ENCODE data around the gene RPL34.
"Not testable (repeated sequence)": the region's sequence is repeated elsewhere in the genome, so short reads cannot be mapped to it uniquely, and the experiment has no call there.

RPL34 gene

DNA sequence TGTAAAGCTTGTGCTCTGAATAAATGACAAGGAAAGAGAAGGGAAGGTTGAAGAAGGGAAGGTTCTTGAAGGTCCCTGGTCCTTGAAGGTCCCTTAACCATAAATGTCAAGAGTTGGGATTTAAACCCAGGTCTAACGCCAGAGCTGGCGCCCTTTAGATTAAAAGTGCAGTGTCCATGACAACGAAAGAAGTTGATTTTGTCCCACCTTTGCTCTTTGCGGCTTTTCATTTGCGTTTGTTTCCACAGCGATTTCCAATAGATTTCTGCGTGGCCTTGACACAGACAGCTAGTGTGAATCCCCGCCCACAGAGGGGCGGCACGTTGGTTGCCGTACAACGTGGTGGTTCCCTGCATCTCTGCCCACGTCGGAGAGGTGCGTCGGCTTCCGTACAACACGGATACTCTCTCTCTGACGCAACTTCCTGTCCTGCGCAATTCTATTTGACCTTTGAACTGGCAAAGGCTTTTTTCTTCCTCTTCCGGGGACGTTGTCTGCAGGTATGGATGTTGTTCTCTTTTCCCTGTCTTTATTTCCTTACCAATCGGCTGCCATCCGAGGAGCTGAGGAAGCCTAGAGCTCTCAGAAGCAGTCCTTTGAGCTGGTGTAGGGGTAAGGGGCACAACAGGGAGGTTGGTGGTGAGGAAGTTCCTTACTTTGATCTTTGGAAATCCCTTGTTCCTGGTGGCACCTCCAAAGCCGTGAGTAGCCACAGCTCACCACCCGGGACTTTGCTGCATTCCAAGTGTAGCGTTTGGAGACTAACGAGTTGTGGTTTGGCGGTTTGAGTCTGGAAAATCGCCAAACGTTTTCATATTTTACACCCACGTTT, at the start of gene RPL34:
Gene RPL34, plus strand, starts transcription at position 476 of the 832 bp plus-strand sequence. CDS start 1,384 bp downstream, outside the sequence.
- DNase-seq = peak; percentile 82

DNA sequence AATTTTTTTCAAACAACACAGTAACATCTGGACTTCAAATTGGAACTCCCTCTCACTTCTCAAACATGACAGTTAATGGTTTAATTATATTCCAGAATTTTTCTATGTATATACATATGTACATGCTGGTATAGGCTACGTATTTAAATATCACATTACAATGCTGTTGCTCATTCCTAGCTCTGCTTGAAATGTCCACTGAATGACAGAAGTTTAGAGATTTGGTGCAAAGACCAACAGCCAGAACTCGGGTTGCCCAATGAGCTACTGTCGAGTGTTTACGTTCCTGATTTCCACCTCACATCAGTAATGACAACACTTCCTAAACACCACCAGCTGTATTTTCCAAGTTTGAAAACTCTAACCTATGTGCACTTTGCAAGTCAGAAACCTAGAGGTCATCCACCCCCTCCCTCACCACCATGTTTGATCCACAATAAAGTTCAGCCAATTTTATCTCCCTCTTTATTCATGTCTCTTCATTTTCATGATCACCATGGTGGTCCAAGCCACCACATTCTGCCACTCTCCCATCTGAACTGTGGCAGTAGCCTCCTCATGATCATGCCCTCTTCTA, 49.3 kb upstream of the RPL34 start:
- DNase-seq = no peak

DNA sequence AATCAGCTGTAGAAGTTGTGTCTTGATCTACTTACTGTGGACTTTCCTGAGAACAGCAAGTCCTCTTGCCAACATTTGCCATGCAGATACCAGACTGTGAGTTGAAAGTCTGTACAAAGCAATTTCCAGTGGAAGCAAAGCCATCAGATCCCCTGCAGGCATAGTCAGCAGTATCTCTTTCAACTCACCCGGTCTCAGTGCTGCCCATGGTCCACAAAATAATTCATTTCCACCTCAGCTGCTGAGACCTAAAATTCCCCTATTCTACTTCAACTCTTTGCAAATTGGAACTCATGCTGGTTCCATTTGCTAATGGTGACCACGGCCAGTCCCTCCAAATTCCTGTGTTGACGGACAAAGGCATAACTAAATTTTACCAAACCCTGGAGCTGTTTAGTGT, 46.0 kb upstream of the RPL34 start:
- DNase-seq = no peak

DNA sequence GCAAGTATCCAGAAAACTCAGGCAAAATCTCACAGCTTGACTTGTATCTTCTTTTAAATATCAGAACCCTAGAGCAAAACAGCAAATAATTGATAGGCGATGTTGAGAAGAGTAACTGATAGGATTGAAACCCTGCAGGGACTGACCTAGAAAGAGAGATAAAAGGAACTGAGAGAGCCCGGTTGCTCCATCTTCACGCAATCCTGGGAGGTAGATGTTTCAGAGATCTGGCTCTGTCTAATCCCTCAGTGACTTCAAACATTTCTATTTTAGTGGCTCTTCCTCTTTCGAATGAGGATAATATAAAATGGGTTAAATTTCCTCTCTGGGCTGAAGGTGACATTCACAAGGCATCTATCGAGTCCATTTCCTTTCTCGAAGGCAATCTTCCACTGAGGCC, 39.3 kb upstream of the RPL34 start:
- no peak for DNase-seq

DNA sequence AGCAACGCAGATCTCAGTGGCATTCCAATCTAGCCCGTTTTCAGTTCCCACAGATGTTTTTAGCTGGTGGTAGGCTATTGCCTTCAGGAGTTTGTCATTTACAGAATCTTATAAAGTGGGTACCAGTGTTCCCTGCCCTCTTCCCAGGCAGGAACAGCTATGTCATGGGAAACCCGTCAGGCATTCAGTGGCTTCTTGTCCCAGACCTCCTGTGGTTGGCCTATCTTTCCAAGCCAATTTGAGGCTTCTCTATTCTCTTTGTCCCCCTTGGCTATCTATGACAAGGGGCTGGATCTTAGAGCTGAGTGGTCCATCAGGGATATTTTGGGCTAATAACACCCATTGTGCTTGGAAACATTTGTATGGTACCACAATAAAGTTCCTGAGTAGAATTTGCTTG, 33.6 kb upstream of the RPL34 start:
- no peak for DNase-seq

DNA sequence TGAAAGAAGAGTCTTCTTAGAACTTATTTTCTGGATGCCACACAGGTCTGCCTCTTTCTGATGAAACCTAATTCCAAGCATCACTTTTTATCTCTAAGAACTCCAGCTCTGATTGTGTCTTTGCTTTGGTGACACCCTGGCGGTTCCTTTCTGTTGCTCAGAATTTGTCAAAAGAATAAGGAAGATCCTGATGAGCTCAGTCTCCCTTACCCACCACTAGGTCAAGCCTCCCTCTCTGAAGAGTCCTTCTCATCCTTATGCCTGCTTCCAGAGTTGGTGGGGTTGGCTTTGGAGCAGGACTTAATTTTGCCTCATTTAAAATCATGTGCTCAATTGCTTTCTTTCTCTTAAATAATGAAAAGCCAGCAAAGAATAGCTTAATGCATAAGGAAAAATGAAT, 31.5 kb upstream of the RPL34 start:
- no peak for DNase-seq

DNA sequence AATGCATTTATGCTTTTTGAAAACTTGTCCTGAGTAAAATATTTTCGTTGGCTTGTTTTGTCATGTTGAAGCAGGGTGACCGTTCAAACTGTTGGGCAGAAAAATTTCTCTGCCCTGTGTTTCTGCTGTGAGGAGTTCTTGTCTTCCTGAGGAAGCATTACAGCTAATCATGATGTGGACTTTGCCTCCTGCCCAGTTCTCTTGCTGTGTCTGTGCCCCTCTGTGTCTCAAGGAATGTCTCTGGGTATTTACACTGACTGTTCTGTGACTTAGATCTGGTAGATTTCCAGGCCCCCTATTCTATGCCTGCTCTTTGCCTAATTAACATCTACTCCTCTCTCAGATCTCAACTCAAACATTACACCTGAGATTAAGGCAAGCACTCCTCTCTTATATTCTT, 30.4 kb upstream of the RPL34 start:
- no peak for DNase-seq

DNA sequence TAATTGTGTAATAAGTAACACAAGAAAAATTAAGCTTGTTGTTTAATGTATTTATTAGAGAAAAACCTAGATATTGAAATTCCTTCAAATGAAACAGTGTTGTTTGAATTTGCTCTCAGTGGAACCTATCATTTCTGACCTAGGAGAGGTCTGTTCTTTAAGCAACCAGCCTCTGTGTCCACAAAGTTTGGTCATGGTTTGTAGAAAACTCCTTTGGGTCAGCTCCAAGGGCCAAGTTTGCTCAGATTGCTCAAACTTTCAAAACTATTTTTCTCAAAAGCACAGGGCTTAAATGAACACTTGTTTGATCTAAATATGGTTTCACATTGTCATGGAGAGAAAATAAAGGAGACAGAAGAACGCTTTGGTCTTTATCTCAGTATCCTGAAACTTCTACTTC, 29.6 kb upstream of the RPL34 start:
- DNase-seq = no peak

DNA sequence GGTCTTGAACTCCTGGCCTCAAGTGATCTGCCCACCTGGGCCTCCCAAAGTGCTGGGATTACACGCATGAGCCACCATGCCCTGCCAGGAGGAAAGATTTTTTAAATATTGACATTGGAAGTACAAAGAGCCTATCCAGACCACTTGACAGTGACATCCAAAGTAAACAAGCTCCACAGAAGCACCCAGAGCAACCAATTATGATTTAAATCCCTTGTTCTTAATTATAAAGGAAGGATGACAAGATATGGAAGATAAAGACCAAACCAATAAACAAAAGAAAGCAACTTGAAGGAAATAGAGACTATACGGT, 27.7 kb upstream of the RPL34 start:
- DNase-seq = no peak

DNA sequence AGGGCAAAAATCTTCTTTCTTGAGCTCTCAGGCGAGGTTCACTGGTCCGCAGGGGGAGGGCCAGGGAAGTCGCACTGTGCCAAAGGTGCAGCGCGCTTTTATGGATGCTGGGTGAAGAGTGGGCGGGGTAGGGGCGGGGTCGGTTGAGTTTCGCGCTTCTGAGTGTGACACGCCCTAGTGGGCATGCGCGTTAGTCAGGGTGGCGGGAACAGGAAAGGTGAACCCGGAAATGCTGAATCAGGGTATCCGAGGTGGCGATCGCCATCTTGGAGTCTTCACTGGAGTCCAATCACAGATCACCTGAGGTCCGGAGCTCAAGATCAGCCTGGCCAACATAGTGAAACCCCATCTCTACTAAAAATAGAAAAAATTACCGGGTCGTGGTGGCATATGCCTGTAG, 26.1 kb upstream of the RPL34 start:
- DNase-seq = not testable (repeated sequence)

DNA sequence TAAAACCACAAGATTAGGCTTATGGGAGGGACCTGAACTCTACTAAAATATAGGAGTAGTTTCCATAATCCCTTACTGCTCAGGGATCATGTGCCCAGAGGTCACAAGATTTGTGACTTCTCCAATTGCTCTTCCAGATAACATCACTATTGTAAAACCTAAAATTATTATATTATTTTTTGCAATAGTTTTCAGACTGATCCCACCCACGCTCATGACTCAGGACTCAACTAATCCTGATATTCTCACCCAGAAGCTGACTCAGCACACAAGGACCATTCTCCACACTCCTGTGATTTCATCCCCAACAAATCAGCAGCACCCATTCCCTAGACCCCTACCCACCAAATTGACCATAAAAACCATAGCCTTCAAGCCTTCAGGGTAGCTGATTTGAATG, 24.0 kb upstream of the RPL34 start:
- no peak for DNase-seq

DNA sequence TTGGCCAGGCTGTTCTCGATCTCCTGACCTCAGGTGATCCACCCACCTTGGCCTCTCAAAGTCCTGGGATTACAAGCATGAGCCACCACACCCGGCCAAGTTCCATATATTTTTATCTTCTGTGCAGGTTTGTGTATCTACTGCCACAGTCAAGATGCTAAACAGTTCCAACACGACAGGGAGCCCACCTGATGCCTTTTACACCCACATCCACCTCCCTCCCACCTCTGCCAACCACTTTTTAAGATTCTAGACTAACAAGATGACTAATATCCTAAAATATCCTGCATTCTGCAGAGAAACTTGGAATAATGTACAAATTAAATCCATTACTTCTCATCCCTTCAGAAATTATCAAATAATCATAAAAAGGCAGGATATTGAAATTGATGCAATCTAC, 19.3 kb upstream of the RPL34 start:
- DNase-seq = no peak

DNA sequence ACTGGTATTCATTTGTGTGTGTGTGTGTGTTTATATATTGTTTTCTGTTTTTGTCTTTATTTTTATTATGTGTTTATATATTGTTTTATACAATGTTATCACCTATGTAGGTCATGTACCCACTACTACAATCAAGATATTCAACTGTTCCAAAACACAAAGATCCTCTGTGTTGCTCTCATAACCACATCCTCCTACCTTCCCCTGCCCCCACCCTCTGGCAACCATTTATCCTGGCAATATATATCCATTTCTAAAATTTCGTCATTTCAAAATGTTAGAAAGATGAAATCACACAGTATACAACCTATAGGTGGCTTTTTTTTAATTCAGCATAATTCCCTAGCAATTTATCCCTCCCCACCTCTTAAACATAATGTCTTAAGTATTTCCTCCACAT, 18.8 kb upstream of the RPL34 start:
- DNase-seq = no peak

DNA sequence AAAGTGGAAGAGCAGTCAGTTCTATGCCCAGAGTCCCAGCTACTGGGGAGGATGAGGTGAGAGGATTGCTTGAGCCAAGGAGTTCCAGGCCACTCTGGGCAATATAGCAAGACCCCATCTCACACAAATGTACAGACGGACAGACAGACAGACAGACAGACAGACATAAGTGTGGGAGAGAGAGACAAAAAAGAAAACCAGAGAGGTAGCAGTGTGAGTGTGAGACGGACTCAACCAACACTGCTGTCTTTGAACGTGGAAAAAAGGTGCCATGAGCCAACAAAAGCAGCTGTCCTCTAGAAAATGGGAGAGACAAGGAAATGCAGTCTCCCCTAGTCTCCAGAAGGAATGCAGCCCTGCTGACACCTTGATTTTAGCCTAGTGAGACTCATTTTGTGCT, 18.2 kb upstream of the RPL34 start:
- no peak for DNase-seq

DNA sequence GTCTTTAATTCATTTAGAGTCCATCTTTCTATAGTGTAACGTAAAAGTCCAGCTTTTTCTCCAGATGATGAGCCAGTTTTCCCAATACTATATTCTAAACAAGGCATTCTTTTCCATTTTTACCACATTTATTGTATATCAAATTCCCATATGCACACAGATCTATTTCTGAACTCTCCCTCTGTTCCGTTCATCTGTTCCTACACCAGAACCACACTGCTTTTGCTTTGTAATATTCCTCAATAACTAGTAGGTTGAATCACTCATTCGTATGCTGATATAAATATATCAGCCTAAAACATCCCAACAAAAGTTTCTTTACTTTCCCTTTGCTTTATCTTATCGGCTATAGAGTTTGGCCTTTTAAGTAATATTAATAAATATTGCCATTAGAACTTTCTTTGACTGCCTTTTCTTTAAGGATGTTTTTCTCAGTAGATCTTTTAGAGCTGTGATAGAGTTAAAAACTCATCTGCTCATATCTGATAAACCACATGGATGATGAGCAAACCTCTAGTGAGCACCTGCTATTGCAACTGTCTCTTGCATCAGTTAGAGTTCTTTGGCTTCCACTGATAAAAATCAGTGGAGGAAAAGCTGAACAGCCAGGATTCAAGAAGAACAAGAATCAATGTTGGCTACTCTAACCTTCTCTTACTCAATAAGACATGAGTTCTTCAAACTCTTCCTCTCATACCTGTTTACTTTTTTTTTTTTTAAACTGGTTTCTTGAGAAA, 13.1 kb upstream of the RPL34 start:
- DNase-seq = no peak

DNA sequence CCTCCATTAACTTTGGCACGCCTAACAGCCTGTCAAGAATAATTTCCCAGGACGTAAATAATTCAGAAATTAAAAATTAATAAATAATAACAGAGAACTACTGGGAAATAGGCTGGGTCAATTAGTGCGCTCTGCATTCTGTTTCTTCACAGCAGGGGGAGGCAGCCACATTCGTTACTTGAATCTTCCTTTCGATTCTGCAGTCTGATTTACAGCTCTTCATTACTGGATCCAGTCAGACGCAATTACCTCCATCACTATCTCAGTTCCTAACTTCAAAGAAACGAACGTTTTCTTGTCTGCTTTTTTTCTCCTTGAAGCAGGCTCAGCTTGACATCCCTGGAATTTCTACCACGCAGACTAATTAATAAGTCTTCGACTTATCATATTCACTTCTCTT, 9.0 kb upstream of the RPL34 start:
- DNase-seq = no peak

DNA sequence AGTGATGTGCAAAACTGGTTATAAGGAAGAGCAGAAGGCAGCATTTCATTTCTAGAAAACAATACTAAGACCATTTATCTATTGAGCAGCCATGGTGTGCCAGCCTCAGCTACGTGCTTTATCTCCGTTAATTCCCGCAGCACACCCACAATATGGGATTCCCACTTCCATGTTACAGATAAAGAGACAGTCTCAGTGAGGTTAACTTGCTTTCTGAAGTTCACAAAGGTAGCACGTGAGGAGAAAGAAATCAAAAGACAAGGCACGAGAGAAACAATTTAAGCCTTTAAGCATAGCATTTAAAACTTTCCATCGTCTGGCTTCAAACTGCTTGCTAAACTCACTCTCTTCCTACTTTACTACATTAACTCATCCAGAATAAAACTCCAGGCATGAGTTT, 8.0 kb upstream of the RPL34 start:
- no peak for DNase-seq

DNA sequence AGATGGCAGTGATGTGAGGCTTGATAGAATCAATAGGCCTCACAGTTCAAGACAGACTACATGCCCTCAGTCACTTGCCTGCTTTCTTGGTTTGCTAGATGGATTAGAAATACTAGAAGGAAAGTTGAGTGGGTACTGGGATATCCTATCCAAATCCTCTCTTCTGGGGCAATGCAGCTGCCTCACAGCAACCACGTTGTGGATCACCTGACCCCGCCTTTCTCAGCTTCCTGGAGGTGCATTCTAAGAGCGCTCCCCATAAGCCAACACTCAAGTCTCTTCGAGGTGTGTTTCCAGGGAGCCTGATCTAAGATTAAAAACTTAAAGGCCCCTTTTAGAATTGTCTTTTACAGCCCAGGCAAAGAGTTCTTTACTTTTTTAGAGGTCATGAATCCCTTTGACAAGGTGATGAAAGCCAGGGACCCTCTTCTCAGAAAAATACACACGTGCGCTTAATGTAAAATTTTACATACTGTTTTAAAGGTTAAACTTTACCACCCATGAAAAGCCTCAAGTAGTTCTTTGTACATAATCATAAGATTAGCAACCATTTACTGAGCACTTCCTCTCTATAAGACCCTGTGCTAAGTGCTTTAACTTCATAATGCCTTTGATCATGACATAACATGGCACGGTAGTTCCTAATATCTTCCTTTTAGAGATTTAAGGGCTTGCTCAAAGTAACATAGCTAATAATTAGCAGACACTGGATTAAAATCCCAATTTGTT, 840 bp upstream of the RPL34 start:
- no peak for DNase-seq

DNA sequence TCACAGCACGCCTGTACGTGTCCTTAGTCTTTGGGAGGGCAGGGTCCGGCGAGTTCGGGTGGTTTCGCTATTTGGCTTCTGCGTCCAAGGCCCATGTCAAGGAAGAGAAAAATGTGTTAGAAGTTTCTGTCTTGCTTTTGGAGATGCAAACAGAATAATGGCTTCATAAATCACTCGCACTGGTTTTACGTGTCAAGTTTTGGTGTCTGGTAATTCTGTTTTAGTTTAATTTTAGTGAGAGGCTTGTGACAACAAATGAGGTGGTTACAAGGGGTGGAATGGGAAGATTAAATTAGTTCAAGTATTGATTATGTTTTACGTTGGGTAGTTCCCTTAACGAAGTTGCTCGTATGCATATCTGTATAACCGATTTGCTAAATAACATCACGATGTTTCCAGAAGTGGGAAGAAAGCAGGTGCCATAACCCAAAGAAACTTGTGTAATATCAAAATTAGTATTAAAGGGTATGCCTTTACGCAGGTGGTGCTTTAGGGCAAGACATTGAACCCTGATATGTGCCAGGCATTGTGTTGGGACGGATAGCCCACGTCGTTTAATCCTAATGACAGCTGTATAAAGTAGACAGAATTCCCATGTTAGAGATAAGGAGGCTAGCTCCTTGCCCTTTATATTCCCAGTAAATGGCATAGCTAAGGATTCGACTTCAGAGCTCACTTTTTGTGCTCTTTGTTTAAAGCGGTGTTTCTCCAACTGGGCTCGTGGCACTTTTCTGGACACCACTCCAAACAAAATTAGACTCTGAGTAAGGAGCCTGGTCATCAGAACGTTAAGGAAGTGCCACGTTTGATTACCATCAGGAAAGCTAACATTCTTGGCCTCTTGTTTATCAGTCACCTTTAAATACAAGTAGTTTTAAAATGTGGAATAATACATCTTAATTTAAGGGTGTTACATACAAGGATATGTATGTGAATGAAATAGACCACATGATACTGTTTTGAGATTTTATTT, 843 bp downstream of the RPL34 start:
- no peak for DNase-seq

DNA sequence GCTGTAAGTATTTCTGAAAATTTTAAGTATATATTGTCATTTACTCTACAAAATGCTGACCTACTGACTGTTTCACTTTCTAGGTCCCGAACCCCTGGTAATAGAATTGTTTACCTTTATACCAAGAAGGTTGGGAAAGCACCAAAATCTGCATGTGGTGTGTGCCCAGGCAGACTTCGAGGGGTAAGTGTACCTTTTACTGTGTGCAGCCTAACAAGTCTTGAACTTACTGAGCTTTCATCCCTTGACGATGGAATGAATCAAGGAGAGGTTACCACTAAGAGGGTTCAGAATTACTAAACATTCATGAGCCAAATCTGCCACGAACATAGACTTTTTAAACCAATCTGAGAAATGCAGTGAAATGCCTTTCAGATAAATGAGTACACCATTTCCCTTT, 1.6 kb downstream of the RPL34 start:
- DNase-seq = no peak

DNA sequence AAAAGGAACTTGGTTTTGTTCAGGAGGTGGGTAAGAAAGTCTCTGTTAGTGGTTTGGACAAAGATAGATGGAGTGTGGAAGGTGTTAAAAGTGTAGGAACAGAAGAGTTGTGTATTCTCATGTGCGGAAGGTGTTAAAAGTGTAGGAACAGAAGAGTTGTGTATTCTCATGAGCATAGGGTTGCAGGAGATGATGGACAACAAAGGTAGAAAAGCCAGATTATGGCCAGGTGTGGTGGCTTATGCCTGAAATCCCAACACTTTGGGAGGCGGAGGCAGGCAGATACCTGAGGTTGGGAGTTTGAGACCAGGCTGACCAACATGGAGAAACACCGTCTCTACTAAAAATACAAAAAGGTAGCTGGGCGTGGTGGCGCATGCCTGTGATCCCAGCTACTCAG, 2.5 kb downstream of the RPL34 start:
- no peak for DNase-seq

DNA sequence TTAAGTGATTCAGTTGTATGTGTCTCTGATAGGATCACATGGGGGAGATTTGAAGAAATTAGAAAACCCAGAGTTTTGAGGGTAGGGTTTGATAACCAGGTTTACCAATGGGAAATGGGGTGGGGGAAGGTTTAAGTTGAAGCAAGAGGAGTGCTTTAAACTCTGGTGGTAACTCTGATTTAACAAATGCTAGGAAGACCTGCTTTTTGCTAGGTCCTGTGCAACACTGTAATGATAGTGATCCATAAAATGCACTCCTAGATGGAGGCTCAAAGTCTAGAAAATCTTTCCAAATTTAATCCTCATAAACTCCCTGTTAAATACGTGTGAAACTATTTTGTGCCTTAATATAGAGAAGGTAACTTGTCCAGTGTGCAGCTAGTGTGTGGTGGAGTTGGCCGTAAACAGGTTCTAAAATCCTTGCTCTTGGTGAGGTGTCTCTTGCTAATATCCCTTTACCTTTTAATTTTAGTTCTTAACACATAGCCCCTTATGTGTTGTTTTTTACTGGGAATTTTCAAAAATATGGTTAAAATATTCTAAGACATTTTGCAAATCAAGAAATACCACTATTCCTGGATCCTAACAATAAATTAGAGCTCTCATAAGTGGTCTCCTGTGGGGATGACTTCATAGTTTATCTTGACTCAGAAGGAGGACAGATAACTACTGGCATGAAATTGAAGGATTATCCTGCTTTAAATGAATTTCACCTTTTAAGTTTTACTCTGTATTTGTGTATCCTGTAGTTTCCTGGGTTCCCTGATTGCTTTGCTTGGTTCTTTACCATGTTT, 4.1 kb downstream of the RPL34 start:
- DNase-seq = no peak

Data from DMS79 (cell line).